GM15510 (cell line): ENCODE measurements around the gene TXNDC2.

Experiments used
- POLR2A ChIP-seq: IDR thresholded peaks from 3 replicates; pipeline ENCODE4 v1.6.1; 2011; ENCODE audit warnings: borderline replicate concordance; ENCODE audit not compliant: insufficient read length; ENCODE audit errors: extremely low read depth

Gene TXNDC2

GRCh38 chr18:9915291-9916076 is 29.7 kb downstream of the TXNDC2 start:
- no peak for TF ChIP-seq POLR2A

GRCh38 chr18:9916077-9916639 is 30.4 kb downstream of the TXNDC2 start:
- TF ChIP-seq POLR2A, result no peak

GRCh38 chr18:9916808-9917207 is 31.0 kb downstream of the TXNDC2 start:
- TF ChIP-seq POLR2A, result no peak

GRCh38 chr18:9918016-9918680 is 32.4 kb downstream of the TXNDC2 start:
- TF ChIP-seq POLR2A, result no peak

GRCh38 chr18:9919564-9920232 is 33.9 kb downstream of the TXNDC2 start:
- no peak for TF ChIP-seq POLR2A

- TF ChIP-seq POLR2A, result no peak
Observed at GRCh38 chr18:9922592-9923311, 37.0 kb downstream of the TXNDC2 start.

- TF ChIP-seq POLR2A, result no peak
Observed at GRCh38 chr18:9924371-9924943, 38.7 kb downstream of the TXNDC2 start.

- TF ChIP-seq POLR2A, result no peak
Observed at GRCh38 chr18:9925369-9925768, 39.6 kb downstream of the TXNDC2 start.

GRCh38 chr18:9925795-9926194 is 40.0 kb downstream of the TXNDC2 start:
- no peak for TF ChIP-seq POLR2A

- no peak for TF ChIP-seq POLR2A
Observed at GRCh38 chr18:9926223-9926894, 40.6 kb downstream of the TXNDC2 start.

- no peak for TF ChIP-seq POLR2A
Observed at GRCh38 chr18:9926977-9927376, 41.2 kb downstream of the TXNDC2 start.

GRCh38 chr18:9927392-9928063 is 41.8 kb downstream of the TXNDC2 start:
- no peak for TF ChIP-seq POLR2A

GRCh38 chr18:9928646-9929259 is 43.0 kb downstream of the TXNDC2 start:
- no peak for TF ChIP-seq POLR2A
